CD14-positive monocyte (primary cell): ENCODE data around the gene SRPRA. TPM values are rescaled to one million over a fixed set of nuclear protein-coding genes. Genes with fewer than 3 reads are reported as not detected.

Source experiments
- DNase-seq, 3 donors: peaks; one replicate each; pipeline ENCODE4 v3.0.0-alpha.2; 2011 to 2022
- H2AFZ ChIP-seq: 2 replicates; pipeline ENCODE4 v1.6.0; 2012; ENCODE audit warnings: mild to moderate bottlenecking, low read depth, low read length, inconsistent platforms; ENCODE audit not compliant: insufficient read depth, poor library complexity, severe bottlenecking
- H3K27ac ChIP-seq, 2 donors: 1 replicate in 1 of 2; 2 replicates in 1 of 2; pipeline ENCODE4 v1.5.1; 2012 to 2013; ENCODE audit warnings: low read length in 2 of 2, control low read depth in 1 of 2, inconsistent platforms in 1 of 2, low read depth in 1 of 2, mild to moderate bottlenecking in 1 of 2
- H3K27me3 ChIP-seq, 2 donors: one replicate each; pipeline versions ENCODE4 v1.6.0 to v1.6.1; 2011 to 2013; ENCODE audit warnings: low read length in 2 of 2; ENCODE audit not compliant: control insufficient read depth in 2 of 2, insufficient read depth in 2 of 2
- H3K36me3 ChIP-seq, 2 donors: replicated peaks in 1 of 2; 1 replicate in 1 of 2; 2 replicates in 1 of 2; pipeline versions ENCODE4 v1.5.1 to v1.6.1; 2012 to 2013; ENCODE audit warnings: low read length in 2 of 2, control low read depth in 1 of 2, inconsistent platforms in 1 of 2, mild to moderate bottlenecking in 1 of 2; ENCODE audit not compliant: insufficient read depth in 2 of 2, control insufficient read depth in 1 of 2
- H3K4me1 ChIP-seq, 2 donors: 1 replicate in 1 of 2; 2 replicates in 1 of 2; pipeline versions ENCODE4 v1.5.1 to v1.6.1; 2012 to 2013; ENCODE audit warnings: low read length in 2 of 2, control low read depth in 1 of 2, inconsistent platforms in 1 of 2, mild to moderate bottlenecking in 1 of 2, moderate library complexity in 1 of 2; ENCODE audit not compliant: insufficient read depth in 2 of 2, control insufficient read depth in 1 of 2
- H3K4me2 ChIP-seq: replicated peaks from 2 replicates; pipeline ENCODE3; 2012; ENCODE audit warnings: low read length, moderate library complexity, mild to moderate bottlenecking; ENCODE audit not compliant: poor library complexity, severe bottlenecking; ENCODE audit errors: extremely low read depth
- H3K4me3 ChIP-seq, 3 experiments: fragments of 200-600 bp in 1 of 3; sonication (generic) in 1 of 3; replicated peaks in 1 of 3; 1 replicate in 2 of 3; 2 replicates in 1 of 3; pipeline ENCODE4 v1.5.1; 2011 to 2013; ENCODE audit warnings: low read length in 3 of 3, mild to moderate bottlenecking in 3 of 3, control low read depth in 2 of 3, low read depth in 2 of 3, inconsistent platforms in 1 of 3, moderate library complexity in 1 of 3
- H3K79me2 ChIP-seq: 2 replicates; pipeline ENCODE4 v1.6.0; 2012; ENCODE audit warnings: mild to moderate bottlenecking, control low read depth, inconsistent platforms, low read length, moderate library complexity; ENCODE audit not compliant: insufficient read depth
- H3K9ac ChIP-seq: 2 replicates; pipeline ENCODE4 v1.6.0; 2017; ENCODE audit warnings: low read length, mild to moderate bottlenecking; ENCODE audit not compliant: insufficient read depth, poor library complexity, severe bottlenecking
- H3K9me3 ChIP-seq, 2 donors: replicated peaks in 1 of 2; 1 replicate in 1 of 2; 2 replicates in 1 of 2; pipeline versions ENCODE4 v1.5.1 to v1.6.1; 2012 to 2013; ENCODE audit warnings: low read length in 2 of 2, control low read depth in 1 of 2; ENCODE audit not compliant: control insufficient read depth in 1 of 2, insufficient read depth in 1 of 2
- H4K20me1 ChIP-seq: 2 replicates; pipeline ENCODE4 v1.6.0; 2012; ENCODE audit warnings: mild to moderate bottlenecking, low read length, control low read depth, moderate library complexity; ENCODE audit not compliant: insufficient read depth
- H3K27ac Mint-ChIP-seq, 7 donors: one replicate each; pipeline ENCODE4 v1.8.0; 2020; ENCODE audit warnings: mild to moderate bottlenecking in 7 of 7, mixed read lengths in 7 of 7, moderate library complexity in 6 of 7, inconsistent platforms in 2 of 7
- H3K27me3 Mint-ChIP-seq, 3 donors: one replicate each; pipeline ENCODE4 v1.8.0; 2021 to 2022; ENCODE audit warnings: low read depth in 3 of 3, mild to moderate bottlenecking in 3 of 3, mixed read lengths in 3 of 3, moderate library complexity in 3 of 3, inconsistent platforms in 1 of 3
- H3K36me3 Mint-ChIP-seq, 2 donors: one replicate each; pipeline ENCODE4 v1.8.0; 2020; ENCODE audit warnings: mixed read lengths in 2 of 2, inconsistent platforms in 1 of 2, mild to moderate bottlenecking in 1 of 2
- H3K4me1 Mint-ChIP-seq: one replicate; pipeline ENCODE4 v1.8.0; 2020; ENCODE audit warnings: mild to moderate bottlenecking, mixed read lengths
- H3K4me3 Mint-ChIP-seq, 2 donors: one replicate each; pipeline ENCODE4 v1.8.0; 2020; ENCODE audit warnings: mild to moderate bottlenecking in 2 of 2, mixed read lengths in 2 of 2, moderate library complexity in 1 of 2
- H3K9me3 Mint-ChIP-seq, 7 donors: one replicate each; pipeline ENCODE4 v1.8.0; 2020 to 2022; ENCODE audit warnings: mixed read lengths in 7 of 7, mild to moderate bottlenecking in 6 of 7, moderate library complexity in 6 of 7, inconsistent platforms in 2 of 7
- CTCF ChIP-seq: fragments of 200-600 bp; IDR thresholded peaks from one replicate; pipeline ENCODE4 v1.8.0; 2022; ENCODE audit warnings: antibody characterized with exemption, mild to moderate bottlenecking
- WGBS: methylation state at CpG from one replicate; pipeline ENCODE4 v1.1.5; 2013; ENCODE audit warnings: missing lambda C conversion rate; ENCODE audit not compliant: insufficient coverage; 5-methylcytosine and 5-hydroxymethylcytosine counted together
- intact Hi-C, 2 donors: fragments of 100-400 bp; cut with micrococcal nuclease; formaldehyde crosslinking; loops; one replicate each; pipeline versions ENCODE4 v1.15.0 to v1.15.1; 2023
- polyA plus RNA-seq, 3 donors: library from polyadenylated mRNA; depleted of rRNA in 1 of 3; unstranded in 2 of 3; stranded (reverse) in 1 of 3; fragments of 300-500 nt in 2 of 3; fragments of >200 nt in 1 of 3; fragmentation: Illumina TruSeq in 2 of 3; gene quantifications; 1 replicate in 2 of 3; 2 replicates in 1 of 3; pipeline ENCODE4 v1.2.3, GENCODE V29; 2012 to 2021

SRPRA gene
- polyA plus RNA-seq, 3 donors = 68.7 to 123 (median 87.6) TPM

- no peak overlapping the region for H3K4me2 ChIP-seq
- no peak for DNase-seq
- no peak for TF ChIP-seq CTCF
- H3K9me3 Mint-ChIP-seq = peaks cover 0 to 2% (median 0%) of the 10 kb centered on the region in 7 donors
- H3K4me1 ChIP-seq = no peaks in the 10 kb centered on the region
- H3K36me3 Mint-ChIP-seq = peaks cover 68 to 72% of the 10 kb centered on the region in 2 donors
- H3K27ac Mint-ChIP-seq = no peak overlapping the region
- intact Hi-C loops = no loop called here
- H4K20me1 ChIP-seq = no peaks in the 10 kb centered on the region
- peaks cover 61 to 89% of the 10 kb centered on the region in 2 donors for H3K36me3 ChIP-seq
- H3K27ac ChIP-seq = no peak overlapping the region
- no peak overlapping the region for H3K4me3 Mint-ChIP-seq
- H3K4me3 ChIP-seq = no peak overlapping the region
- H3K27me3 Mint-ChIP-seq = no peaks in the 10 kb centered on the region
- no peaks in the 10 kb centered on the region for H3K4me1 Mint-ChIP-seq
- no peaks in the 10 kb centered on the region for H3K9me3 ChIP-seq
- no peak overlapping the region for H3K9ac ChIP-seq
- no peaks in the 10 kb centered on the region for H3K27me3 ChIP-seq
- no CpG with 5 or more reads among the region's 1 CpG for WGBS
- no peak overlapping the region for H2AFZ ChIP-seq
- H3K79me2 ChIP-seq = no peaks in the 10 kb centered on the region
These were observed 13.9 kb downstream of the SRPRA start for GRCh38 chr11:126254819-126255218.

GRCh38 chr11:126253265-126253664 is 15.4 kb downstream of the SRPRA start:
- no peak overlapping the region for H3K9ac ChIP-seq
- DNase-seq = no peak
- peaks cover 0 to 2% (median 0%) of the 10 kb centered on the region in 7 donors for H3K9me3 Mint-ChIP-seq
- H3K27me3 Mint-ChIP-seq = no peaks in the 10 kb centered on the region
- no peaks in the 10 kb centered on the region for H4K20me1 ChIP-seq
- H3K27ac Mint-ChIP-seq = no peak overlapping the region
- no peaks in the 10 kb centered on the region for H3K9me3 ChIP-seq
- H3K79me2 ChIP-seq = no peaks in the 10 kb centered on the region
- no peak overlapping the region for H3K27ac ChIP-seq
- H3K4me1 Mint-ChIP-seq = no peaks in the 10 kb centered on the region
- no peak overlapping the region for H2AFZ ChIP-seq
- WGBS = no CpG with 5 or more reads among the region's 4 CpGs
- no peak overlapping the region for H3K4me2 ChIP-seq
- H3K4me3 Mint-ChIP-seq = no peak overlapping the region
- H3K4me1 ChIP-seq = no peaks in the 10 kb centered on the region
- H3K4me3 ChIP-seq = no peak overlapping the region
- peaks cover 64 to 87% of the 10 kb centered on the region in 2 donors for H3K36me3 ChIP-seq
- TF ChIP-seq CTCF = no peak
- peaks cover 67 to 78% of the 10 kb centered on the region in 2 donors for H3K36me3 Mint-ChIP-seq
- intact Hi-C loops = no loop called here
- H3K27me3 ChIP-seq = no peaks in the 10 kb centered on the region
